Measurements from ENCODE around the gene KRT83.

- TF ChIP-seq CTCF (IDR thresholded peaks at IDR 0.05; ENCODE audit: low read length) (no peak), EZH2 (IDR thresholded peaks at IDR 0.05; ENCODE audit: borderline replicate concordance, low read length) (no peak)
Measured at GRCh38 chr12:52323001-52323400, 1.8 kb upstream of the KRT83 start.
